GM12892 (cell line): ENCODE data around the gene C5orf24.

Experiments used
- POLR2A ChIP-seq: IDR thresholded peaks from 2 replicates; pipeline ENCODE4 v1.6.1; 2011; ENCODE audit warnings: low read depth, low read length, control low read depth
- TAF1 ChIP-seq: IDR thresholded peaks from 2 replicates; pipeline ENCODE4 v1.6.1; 2011; ENCODE audit warnings: low read depth, mild to moderate bottlenecking, control low read depth, low read length, borderline replicate concordance

- TF ChIP-seq TAF1 (no peak), POLR2A (no peak)
Measured at GRCh38 chr5:134892926-134893325, 47.2 kb downstream of the C5orf24 start.
